AG09309 (cell line): ENCODE results near the gene PTCD2.

Source experiments
- DNase-seq: peaks from one replicate; pipeline ENCODE4 v3.0.0-alpha.2; 2010; ENCODE audit warnings: low read depth
- H3K4me3 ChIP-seq: 2 replicates; pipeline ENCODE4 v1.5.1; 2011; ENCODE audit warnings: mild to moderate bottlenecking, low read depth, low read length, moderate library complexity; ENCODE audit not compliant: control insufficient read depth
- CTCF ChIP-seq: IDR thresholded peaks from 2 replicates; pipeline ENCODE4 v1.5.1; 2011; ENCODE audit warnings: mild to moderate bottlenecking, low read depth, low read length, inconsistent platforms; ENCODE audit not compliant: insufficient read depth, control insufficient read depth; ENCODE audit errors: missing control alignments

Gene PTCD2

GRCh38 chr5:72302171-72302570 is 18.0 kb upstream of the PTCD2 start:
- TF ChIP-seq CTCF: no peak
- no peak for DNase-seq
- H3K4me3 ChIP-seq: no peak overlapping the region

GRCh38 chr5:72305194-72306142 is 14.7 kb upstream of the PTCD2 start:
- DNase-seq: no peak
- no peak overlapping the region for H3K4me3 ChIP-seq
- TF ChIP-seq CTCF: no peak

- H3K4me3 ChIP-seq: peak overlapping the region; percentile 62
- no peak for TF ChIP-seq CTCF
- DNase-seq: no peak
Observed at GRCh38 chr5:72307573-72307967, 12.6 kb upstream of the PTCD2 start.

GRCh38 chr5:72307968-72308852 is 12.0 kb upstream of the PTCD2 start:
- DNase-seq: peak; percentile 89
- peak; percentile 81 for TF ChIP-seq CTCF
- H3K4me3 ChIP-seq: peak overlapping the region; percentile 62

GRCh38 chr5:72308853-72309191 is 11.4 kb upstream of the PTCD2 start:
- no peak overlapping the region for H3K4me3 ChIP-seq
- TF ChIP-seq CTCF: no peak
- DNase-seq: no peak

- no peak for DNase-seq
- H3K4me3 ChIP-seq: no peak overlapping the region
- no peak for TF ChIP-seq CTCF
Observed at GRCh38 chr5:72313141-72313540, 7.0 kb upstream of the PTCD2 start.
